ENCODE measurements around the gene SYT9.

SYT9 gene

GRCh38 chr11:7427733-7428132 is 176.0 kb downstream of the SYT9 start:
- DNase-seq (ENCODE audit: low spot score), result no peak

DNA sequence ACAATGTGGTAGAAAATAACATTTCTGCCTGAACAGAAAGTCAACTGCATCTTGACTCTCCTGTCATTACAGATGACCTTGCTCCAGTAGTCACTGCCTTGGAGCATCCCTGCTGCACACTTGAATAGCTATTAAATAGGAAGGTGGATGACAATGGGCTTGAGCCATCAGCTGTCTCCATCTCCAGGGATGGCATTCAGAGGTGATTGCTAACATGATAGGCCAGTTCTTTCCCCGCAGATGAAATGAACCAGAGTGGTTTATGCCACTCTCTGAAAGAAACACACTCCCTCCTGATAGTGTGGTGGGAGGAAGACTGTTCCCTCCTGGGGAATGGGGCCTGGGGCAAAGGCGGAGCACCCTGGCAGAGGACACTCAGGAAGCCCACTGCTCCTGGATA is 176.5 kb downstream of the SYT9 start:
- no peak for DNase-seq (ENCODE audit: low spot score)

DNA sequence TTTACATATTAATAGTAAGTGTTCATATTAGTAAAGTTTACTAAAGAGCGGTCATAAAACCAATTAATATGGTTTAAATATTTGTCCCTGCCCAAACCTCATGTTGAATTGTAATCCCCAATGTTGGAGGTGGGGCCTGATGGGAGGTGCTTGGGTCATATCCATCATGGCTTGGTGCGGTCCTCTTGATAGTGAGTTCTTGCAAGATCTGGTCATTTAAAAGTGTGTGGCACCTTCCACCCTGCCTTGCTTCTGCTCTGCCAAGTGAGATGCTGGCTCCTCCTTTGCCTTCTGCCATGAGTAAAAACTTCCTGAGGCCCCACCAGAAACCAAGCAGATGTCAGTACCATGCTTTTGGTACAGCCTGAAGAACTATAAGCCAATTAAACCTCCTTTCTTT is 178.8 kb downstream of the SYT9 start:
- DNase-seq (ENCODE audit: low spot score), result no peak

GRCh38 chr11:7435176-7435575 is 183.5 kb downstream of the SYT9 start:
- no peak for DNase-seq (ENCODE audit: low spot score)

- no peak for DNase-seq (ENCODE audit: low spot score)
Observed at GRCh38 chr11:7436146-7436545, 184.4 kb downstream of the SYT9 start.

GRCh38 chr11:7436657-7437056 is 185.0 kb downstream of the SYT9 start:
- no peak for DNase-seq (ENCODE audit: low spot score)

DNA sequence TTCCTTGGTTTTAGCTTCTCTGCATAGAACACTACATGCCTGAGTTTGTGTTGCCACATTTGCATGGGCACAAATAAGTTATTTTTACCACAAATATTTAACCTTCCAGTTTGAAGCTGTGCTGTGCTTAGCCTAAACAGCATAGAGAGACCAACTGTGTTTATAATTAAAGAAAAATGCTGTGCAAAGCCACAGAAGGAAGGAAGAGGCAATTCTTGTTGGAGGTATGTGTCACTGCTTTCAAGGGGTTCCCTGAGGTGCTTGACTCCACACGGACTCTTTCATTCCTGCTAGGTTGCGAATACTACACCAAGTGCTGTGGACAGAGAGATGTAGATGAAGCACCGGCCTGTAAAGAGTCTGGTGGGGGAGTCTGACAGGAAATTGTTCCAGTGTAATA is 186.0 kb downstream of the SYT9 start:
- DNase-seq (ENCODE audit: low spot score), result peak; percentile 90

DNA sequence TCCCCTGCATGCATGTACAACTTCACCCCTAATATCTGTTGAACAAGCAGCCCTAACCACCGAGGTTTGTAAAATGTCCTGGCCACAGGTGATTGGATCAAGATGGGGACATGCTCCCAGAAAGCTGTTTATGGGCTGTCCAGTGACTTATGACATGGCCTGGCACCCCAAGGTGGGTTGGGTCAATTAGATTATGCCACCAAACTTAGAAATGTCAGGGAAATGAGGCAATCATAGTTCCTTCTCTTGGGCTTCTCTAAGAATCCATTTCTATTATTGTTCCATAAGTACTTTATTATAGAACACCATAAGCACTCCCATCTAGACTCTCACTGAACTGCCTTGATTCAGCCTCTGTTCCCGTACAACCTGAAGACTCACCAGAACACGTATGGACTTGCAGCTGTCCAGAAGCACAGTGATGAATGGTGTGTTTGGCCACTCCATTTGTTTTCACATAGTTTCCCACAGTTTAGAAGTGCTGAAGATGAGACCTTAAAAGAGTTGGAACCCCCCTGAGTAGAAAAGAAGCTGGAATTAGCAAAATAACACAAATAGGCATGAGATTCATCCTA is 188.1 kb downstream of the SYT9 start:
- DNase-seq (ENCODE audit: low spot score), result no peak

- DNase-seq (ENCODE audit: low spot score), result peak; percentile 77
Observed at GRCh38 chr11:7442588-7443215, 191.0 kb downstream of the SYT9 start.

DNA sequence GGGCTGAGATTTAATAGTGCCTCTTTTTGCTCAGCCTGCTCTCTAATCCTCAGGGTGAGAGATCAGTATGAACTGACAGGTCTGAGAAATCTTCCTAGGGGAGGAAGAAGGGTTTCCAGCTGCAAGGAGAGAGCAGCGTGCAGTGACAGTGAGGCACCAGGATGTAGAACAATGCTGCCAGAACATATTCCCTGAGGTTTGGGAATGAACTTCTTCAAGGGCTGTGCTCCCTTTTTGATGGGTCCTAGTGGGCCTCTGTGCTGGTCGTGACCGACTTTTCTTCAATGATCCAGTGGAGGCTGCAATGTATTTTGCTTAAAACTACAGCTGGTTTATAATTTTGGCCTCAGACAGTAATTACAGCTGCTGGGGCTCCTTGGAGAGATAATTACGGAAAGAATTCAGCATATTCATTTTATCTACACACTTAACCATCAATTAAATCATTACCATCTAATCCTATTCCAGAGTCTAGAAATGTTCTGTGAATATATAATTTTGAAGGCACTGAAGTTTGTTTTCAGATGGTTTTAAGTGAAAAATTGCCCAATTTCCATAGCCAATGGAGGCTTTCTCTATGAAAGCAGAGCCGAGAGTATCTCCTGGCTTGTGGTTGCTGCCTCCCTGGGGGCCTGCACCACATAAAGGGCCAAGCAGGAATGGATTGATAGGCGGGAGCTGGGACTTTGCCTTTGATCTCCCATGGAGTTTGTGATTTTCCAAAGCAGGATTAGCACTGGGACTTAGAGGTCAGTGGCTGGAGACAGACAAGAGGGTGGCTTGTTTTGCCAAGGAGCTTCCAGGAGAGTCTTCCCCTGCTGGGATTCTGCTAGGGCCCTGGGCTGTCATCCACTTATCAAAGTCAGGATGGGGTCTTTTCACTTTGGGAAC is 192.6 kb downstream of the SYT9 start:
- no peak for DNase-seq (ENCODE audit: low spot score)

DNA sequence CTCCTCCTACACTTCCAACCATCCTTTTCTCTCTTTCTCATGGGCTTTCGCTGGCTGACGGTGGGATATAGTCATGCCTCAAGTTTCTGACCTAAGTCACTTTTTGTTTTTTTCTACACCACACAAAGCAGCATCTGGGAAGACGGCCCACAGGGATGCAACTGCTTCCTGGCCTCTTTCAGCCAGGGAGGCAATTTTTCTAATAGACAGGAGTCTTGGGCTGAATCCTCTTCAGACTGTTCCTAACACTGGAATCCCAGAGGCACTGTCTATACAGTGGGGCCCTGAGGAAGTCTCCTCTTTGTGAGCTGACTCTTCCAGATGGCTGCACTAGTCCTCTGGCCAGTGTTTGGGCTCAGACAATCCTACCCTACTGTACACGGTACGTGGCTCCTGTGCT is 193.9 kb downstream of the SYT9 start:
- no peak for DNase-seq (ENCODE audit: low spot score)

- DNase-seq (ENCODE audit: low spot score), result no peak
Observed at GRCh38 chr11:7448201-7448600, 196.5 kb downstream of the SYT9 start.

DNA sequence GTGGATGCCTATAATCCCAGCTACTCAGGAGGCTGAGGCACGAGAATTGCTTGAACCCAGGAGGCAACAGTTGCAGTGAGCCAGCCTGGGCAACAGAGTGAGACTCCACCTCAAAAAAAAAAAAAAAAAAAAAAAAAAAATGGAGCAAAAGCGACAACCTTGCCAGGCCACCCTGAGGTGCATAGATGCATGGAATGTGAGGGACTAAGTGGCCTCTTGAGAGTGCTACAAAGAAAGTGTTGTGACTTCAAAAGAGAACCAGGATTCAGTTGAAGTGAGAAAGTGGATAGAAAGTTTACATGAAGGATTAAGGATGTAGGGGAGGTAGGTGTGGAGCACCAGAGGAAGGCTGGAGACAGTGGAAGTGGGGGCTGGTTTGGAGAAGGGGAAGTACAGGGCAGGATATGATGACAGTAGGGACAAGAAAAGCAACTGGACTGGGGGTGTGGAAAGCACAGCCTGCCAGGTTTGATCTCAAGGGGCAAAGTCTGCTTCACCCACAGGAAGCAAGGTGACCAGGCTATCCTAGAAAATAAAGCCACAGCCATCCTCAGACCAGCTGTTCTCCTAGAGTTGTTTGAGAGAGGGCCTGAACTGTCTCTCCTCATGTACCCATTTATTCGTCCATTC is 197.6 kb downstream of the SYT9 start:
- DNase-seq (ENCODE audit: low spot score), result no peak

GRCh38 chr11:7449841-7450214 is 198.1 kb downstream of the SYT9 start:
- peak; percentile 24 for DNase-seq (ENCODE audit: low spot score)

DNA sequence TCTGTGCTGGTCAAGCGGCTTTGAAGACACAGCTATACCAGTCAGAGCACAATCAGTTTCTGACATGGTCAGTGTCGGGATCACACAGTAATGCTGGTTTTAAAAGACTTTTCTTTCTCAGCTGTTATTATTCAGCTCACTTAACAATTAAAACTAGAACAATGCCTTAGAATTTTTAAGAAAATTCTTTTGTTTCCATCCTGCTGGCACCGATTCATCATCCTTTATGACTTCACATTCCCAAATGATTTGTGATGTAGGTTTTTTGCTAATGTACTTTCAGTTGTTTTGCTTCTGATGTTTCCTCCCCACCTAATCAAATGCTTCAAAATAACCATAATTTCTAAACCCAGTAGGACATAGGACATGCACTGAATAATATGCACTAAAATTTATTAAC is 199.1 kb downstream of the SYT9 start:
- no peak for DNase-seq (ENCODE audit: low spot score)

GRCh38 chr11:7451520-7451919 is 199.8 kb downstream of the SYT9 start:
- DNase-seq (ENCODE audit: low spot score), result peak; percentile 37

DNA sequence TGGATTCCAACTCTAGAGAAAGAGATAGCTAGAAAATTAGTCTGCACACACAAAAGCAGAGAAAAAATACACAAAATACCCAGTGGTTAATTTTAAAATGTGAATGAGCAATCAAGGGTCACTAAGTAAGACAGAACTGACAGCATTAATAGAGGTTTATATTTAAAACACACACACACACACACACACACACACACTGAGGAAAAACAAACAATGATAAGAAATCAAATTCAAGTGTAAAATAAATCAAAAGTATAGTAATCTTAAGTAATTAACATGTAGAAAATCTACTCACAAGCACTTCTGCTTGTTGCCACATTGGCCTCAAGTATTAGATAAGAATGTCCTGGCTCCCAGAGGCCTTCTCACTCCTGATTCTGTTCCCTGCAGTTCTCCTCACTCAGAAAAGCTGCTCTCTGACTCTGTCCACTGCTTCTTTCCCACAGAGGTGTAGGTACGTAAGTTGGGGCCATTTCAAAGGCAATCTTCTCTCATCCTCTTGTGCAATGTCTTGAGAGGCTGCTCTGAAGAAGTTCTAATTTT is 200.3 kb downstream of the SYT9 start:
- no peak for DNase-seq (ENCODE audit: low spot score)

DNA sequence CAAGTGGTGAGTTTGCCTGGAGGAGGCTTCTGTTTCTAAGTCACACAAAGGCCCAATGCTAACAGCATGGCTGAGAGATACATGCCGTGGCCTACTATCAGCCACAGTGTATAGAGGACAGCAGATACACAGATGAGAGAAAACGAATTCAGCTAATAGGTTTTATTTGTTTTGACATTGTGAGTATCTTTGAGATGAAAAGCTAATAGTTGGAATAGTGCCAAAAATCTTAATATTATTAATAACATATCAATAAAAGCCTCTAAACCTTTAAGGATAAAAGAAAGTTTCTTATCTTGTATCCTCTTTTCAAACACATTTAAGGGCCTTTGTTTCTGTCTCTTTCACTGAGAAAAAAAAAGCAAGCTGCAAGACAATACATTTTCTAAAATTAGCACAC is 203.2 kb downstream of the SYT9 start:
- no peak for DNase-seq (ENCODE audit: low spot score)

DNA sequence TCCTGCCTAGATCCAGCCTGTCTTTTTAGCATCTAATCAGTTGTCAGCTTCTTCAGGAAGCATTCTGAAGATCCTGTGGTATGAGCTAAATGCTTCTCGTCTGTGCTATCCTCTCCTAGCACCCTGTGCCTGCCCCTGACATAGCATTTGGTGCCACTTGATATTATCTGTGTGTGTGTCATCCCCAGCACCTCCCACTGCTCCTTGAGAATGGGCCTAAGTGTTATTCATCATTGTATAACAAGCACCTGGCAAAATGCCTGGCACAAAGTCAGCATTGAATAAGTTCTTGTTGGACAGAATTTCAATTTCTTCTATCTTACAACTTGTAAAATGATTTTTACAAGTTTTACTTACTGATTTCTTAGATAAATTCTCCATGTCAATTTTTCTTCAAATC is 205.5 kb downstream of the SYT9 start:
- peak; percentile 75 for DNase-seq (ENCODE audit: low spot score)

- DNase-seq (ENCODE audit: low spot score), result no peak
Observed at GRCh38 chr11:7462706-7463105, 211.0 kb downstream of the SYT9 start.

DNA sequence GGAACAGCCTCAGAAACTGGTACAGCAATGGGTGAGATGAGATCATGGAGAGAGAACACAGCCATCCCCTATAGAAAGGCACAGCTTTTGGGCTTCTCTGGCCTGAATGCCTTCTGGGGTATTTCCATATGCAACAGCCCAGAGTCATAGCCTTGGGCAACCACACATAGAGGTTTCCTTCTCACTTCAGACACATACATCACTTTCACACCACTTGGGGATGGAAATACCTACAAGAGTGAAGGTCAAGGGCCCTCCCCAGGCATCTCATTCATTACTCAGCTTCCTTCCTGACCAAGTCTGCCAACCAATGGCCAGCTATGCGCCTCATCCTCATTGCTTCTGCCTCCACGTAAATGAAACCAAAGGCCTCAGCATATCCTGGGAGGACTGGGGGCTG is 215.9 kb downstream of the SYT9 start:
- DNase-seq (ENCODE audit: low spot score), result no peak

GRCh38 chr11:7469351-7469865 is 217.7 kb downstream of the SYT9 start:
- no peak for DNase-seq (ENCODE audit: low spot score)

Data from AG08395 (cell line).